Urothelium cell line (cell line): Measurements from ENCODE around the gene BASP1.

Experiments
- DNase-seq: peaks from one replicate; pipeline ENCODE4 v3.0.0; 2011; ENCODE audit warnings: low spot score, mixed read lengths
- FAIRE-seq: peaks from 2 replicates; lab custom pipeline; 2011; peaks lifted over from hg19 to GRCh38; lab: Jason Lieb, UNC

Gene BASP1

GRCh38 chr5:17217493-17218352, at the start of gene BASP1:
TSS of gene BASP1 (plus strand) at chr5:17217631. CDS start at chr5:17275217, 57,586 bp downstream.
- DNase-seq: no peak
- FAIRE-seq: no peak

GRCh38 chr5:17169507-17169906, 47.9 kb upstream of the BASP1 start:
- no peak for DNase-seq
- FAIRE-seq: no peak

GRCh38 chr5:17172791-17173190, 44.6 kb upstream of the BASP1 start:
- FAIRE-seq: no peak
- no peak for DNase-seq

GRCh38 chr5:17174965-17175364, 42.5 kb upstream of the BASP1 start:
- FAIRE-seq (no peak), DNase-seq (no peak)

- DNase-seq (no peak), FAIRE-seq (no peak)
Observed at GRCh38 chr5:17177501-17178372, 39.7 kb upstream of the BASP1 start.

GRCh38 chr5:17178373-17178675, 39.1 kb upstream of the BASP1 start:
- DNase-seq (no peak), FAIRE-seq (no peak)

- FAIRE-seq: no peak
- DNase-seq: no peak
Observed at GRCh38 chr5:17180330-17180843, 37.0 kb upstream of the BASP1 start.

GRCh38 chr5:17180864-17181723, 36.3 kb upstream of the BASP1 start:
- peak; percentile 62 for DNase-seq
- peak; percentile 85 for FAIRE-seq

- FAIRE-seq (no peak), DNase-seq (peak; percentile 48)
Observed at GRCh38 chr5:17182494-17182893, 34.9 kb upstream of the BASP1 start.

- DNase-seq (no peak), FAIRE-seq (no peak)
Observed at GRCh38 chr5:17182981-17183380, 34.5 kb upstream of the BASP1 start.

- FAIRE-seq (no peak), DNase-seq (no peak)
Observed at GRCh38 chr5:17183831-17184230, 33.6 kb upstream of the BASP1 start.

- DNase-seq: no peak
- FAIRE-seq: no peak
Observed at GRCh38 chr5:17184588-17184987, 32.8 kb upstream of the BASP1 start.

GRCh38 chr5:17185349-17185748, 32.1 kb upstream of the BASP1 start:
- no peak for DNase-seq
- FAIRE-seq: no peak

- FAIRE-seq (no peak), DNase-seq (no peak)
Observed at GRCh38 chr5:17185773-17186172, 31.7 kb upstream of the BASP1 start.

GRCh38 chr5:17186256-17186655, 31.2 kb upstream of the BASP1 start:
- FAIRE-seq: no peak
- no peak for DNase-seq

GRCh38 chr5:17187011-17187785, 30.2 kb upstream of the BASP1 start:
- FAIRE-seq: no peak
- DNase-seq: peak; percentile 26

- DNase-seq: no peak
- FAIRE-seq: no peak
Observed at GRCh38 chr5:17187786-17188170, 29.7 kb upstream of the BASP1 start.

GRCh38 chr5:17189381-17190036, 27.9 kb upstream of the BASP1 start:
- peak; percentile 73 for DNase-seq
- FAIRE-seq: peak; percentile 37

- peak; percentile 31 for DNase-seq
- no peak for FAIRE-seq
Observed at GRCh38 chr5:17190242-17190778, 27.1 kb upstream of the BASP1 start.
